ENCODE results near the gene SLAMF8.

SLAMF8 gene

DNA sequence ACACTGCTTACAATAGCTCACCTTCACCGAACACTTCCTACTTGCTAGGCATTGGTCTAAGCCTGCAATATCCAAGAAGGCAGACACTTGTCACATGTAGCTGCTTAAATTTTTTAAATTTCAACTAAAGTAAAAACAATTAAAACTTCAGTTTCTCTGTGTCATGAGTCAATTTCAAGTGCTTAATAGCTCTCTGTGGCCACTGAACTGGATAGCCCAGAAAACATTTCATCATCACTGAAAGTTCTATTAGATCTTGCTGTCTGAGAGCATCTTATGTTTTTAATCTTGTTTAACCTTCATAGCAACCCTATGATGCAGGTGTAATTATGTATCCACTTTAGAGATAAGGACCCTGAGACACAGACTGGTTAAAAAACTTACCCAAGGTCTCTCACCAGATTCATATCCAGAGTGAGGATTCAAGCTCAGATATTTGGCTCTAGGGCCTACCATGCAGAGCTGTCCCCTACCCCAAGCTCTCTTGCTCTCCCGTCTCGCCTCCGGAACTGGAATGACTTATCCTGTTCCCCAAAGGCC is 27.2 kb upstream of the SLAMF8 start:
- Mint-ChIP-seq H3K4me1 (ENCODE audit: low read depth in 2 of 2) (peaks cover 53 to 61% of the 10 kb centered on the region in 2 donors), H3K4me3 (peak overlapping the region; percentile 82 to 86), H3K27ac (peak overlapping the region; percentile 92), H3K27me3 (no peaks in the 10 kb centered on the region), H3K9me3 (no peaks in the 10 kb centered on the region), H3K36me3 (ENCODE audit: insufficient read depth) (peaks cover 7% of the 10 kb centered on the region)
- ATAC-seq (replicated peaks): peak; percentile 23
- no peak for DNase-seq

DNA sequence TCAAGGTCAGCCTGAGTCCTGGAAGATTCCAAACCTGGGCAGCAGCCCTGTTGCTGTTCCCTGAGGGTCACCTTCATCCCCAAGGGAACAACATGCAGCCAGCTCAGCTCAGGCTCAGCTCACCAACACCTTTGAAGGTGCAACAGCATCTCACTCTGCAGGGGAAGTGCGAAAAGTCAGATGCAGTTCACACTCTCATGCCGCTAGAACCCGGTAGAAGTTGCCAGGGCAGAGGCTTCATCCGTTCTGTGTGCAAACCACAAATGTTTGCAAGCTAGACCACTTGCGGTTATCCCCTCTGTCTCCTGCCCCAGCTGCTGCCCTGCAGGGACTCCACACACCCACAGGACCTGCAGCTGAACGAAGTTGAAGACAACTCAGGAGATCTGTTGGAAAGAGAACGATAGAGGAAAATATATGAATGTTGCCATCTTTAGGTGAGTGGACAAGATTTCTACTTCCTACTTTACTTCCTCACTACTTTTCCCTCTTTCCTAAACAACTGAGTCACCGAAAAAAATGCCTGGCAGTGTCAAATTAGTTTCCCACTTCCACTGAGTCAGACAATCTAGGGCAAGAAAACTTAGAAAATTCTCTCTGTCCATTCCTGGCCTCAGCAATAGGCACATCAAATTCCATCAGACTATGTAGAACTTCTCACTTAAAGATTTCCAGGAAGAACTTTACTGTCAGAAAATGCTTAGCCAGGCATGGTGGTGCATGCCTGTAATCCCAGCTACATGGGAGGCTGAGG is 26.3 kb upstream of the SLAMF8 start:
- Mint-ChIP-seq H3K27ac (peak overlapping the region; percentile 92), H3K4me3 (peak overlapping the region; percentile 82 to 86), H3K9me3 (no peaks in the 10 kb centered on the region), H3K4me1 (ENCODE audit: low read depth in 2 of 2) (peaks cover 62 to 70% of the 10 kb centered on the region in 2 donors), H3K27me3 (no peaks in the 10 kb centered on the region), H3K36me3 (ENCODE audit: insufficient read depth) (peaks cover 8% of the 10 kb centered on the region)
- peak; percentile 47 to 52 (median 51) for DNase-seq
- ATAC-seq (replicated peaks): peak; percentile 88

DNA sequence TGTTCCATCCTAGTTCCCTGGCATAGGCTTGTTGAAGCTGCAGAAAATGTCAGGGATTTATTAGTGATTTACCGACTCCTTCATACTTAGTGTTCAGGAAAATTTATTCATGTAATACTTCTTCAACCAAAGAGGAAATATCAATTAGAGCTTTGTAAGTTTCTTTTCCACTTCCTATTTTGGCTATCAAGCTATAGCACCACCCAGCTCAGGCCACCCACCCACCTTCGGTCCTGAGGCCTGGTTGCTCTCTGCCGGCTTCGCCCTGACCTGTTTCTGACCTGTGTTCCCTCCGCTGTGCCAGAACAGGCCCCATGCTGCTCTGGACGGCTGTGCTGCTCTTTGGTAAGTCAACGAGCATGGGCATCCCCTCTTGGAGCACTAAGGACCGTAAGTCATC is 24.6 kb upstream of the SLAMF8 start, which contains the start of gene FCRL6:
Gene FCRL6, plus strand, starts transcription at position 250 of the 400 bp plus-strand sequence. Its CDS starts 65 bp downstream, at position 315.
- no peak for ATAC-seq (replicated peaks)
- Mint-ChIP-seq H3K4me3 (peak within 1 kb of the TSS; percentile 82 to 86), H3K27me3 (no peaks in the 10 kb centered on the region)

DNA sequence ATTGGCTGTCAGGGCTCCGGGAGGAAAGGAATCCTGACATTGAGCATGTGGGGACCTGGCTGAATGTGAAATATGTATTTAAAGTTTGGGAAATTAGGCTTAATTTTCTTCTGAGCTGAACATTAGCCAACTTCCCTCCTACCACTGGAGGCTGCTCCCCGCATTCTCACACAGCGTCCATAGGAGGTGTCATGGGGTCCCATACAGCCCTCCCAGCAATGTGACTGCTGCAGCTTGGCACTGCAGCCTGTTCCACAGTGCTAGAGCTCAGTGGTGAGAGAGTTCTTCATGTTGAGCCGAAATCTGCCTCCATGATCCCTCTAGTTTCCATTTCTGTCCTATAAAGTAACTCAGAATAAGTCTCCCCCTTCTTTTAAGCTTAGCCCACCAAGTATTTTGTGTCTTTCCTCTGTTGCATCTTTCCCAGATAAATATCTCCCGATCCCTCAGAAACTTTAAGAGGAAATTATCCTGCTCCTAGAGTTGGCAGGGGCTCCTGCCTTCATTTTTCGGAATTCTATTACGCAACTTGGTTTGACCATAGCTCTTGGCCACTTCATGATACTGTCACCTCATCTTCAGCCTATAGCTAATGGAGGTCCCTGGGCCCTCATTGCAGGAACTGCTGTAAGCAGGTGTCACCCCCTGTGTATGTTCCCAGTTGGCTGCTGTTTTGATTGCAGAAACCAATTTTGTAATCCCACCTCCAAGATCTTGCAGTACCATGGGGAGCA is 22.6 kb upstream of the SLAMF8 start:
- Mint-ChIP-seq H3K36me3 (ENCODE audit: insufficient read depth) (peaks cover 42% of the 10 kb centered on the region), H3K4me1 (ENCODE audit: low read depth in 2 of 2) (peaks cover 80 to 88% of the 10 kb centered on the region in 2 donors), H3K27ac (peak overlapping the region; percentile 92), H3K27me3 (no peaks in the 10 kb centered on the region), H3K4me3 (peak overlapping the region; percentile 82 to 86), H3K9me3 (peaks cover 0 to 3% of the 10 kb centered on the region in 2 donors)
- DNase-seq (no peak), ATAC-seq (replicated peaks) (peak; percentile 23)

More for the DNA sequence above, 24.6 kb upstream of the SLAMF8 start, which contains the start of gene FCRL6:
- H3K27ac Mint-ChIP-seq: peak within 1 kb of the TSS; percentile 92
- peaks cover 25% of the 10 kb centered on the region for H3K36me3 Mint-ChIP-seq (ENCODE audit: insufficient read depth)
- H3K4me1 Mint-ChIP-seq (ENCODE audit: low read depth in 2 of 2): peaks cover 76 to 87% of the 10 kb centered on the region in 2 donors
- H3K9me3 Mint-ChIP-seq: peaks cover 0 to 3% of the 10 kb centered on the region in 2 donors
- DNase-seq: no peak

DNA sequence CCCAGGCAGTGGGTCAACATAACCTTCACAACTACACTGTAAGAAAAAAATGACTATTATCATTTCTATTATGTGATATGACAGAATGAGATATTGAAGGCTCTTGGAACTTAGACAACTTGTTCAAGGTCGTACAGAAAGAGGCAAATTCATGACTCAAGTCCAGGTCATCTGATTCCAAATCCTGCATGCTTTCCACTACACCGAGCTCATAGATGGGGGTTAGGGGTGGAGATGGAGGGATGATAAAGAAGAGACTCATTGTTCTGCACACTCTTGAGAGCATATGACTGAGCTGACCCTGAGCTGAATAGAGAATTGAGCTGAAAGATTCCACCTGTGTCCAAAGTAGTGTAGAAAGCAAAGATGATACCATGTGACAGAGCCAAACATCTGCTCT is 21.7 kb upstream of the SLAMF8 start:
- ATAC-seq (replicated peaks) (no peak), DNase-seq (no peak)
- Mint-ChIP-seq H3K9me3 (peaks cover 0 to 3% of the 10 kb centered on the region in 2 donors), H3K27ac (peak overlapping the region; percentile 91 to 92), H3K4me1 (ENCODE audit: low read depth in 2 of 2) (peaks cover 75 to 82% of the 10 kb centered on the region in 2 donors), H3K27me3 (no peaks in the 10 kb centered on the region), H3K4me3 (peak overlapping the region; percentile 82 to 86), H3K36me3 (ENCODE audit: insufficient read depth) (peaks cover 49% of the 10 kb centered on the region)

DNA sequence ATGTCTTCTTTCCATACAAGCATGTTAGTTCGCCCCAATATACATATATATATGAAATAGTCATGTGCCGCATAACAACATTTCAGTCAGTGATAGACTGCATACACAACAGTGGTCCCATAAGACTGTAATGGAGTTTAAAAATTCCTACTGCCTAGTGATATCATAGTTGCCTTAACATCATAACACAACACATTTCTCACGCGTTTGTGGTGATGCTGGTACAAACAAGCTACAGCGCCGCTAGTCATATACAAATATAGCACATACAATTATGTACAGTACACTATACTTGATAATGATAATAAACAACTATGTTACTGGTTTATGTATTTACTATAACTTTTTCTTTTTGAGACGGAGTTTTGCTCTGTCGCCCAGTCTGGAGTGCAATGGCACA is 10.7 kb upstream of the SLAMF8 start:
- H3K4me1 Mint-ChIP-seq (ENCODE audit: low read depth in 2 of 2): peaks cover 13 to 48% of the 10 kb centered on the region in 2 donors
- H3K9me3 Mint-ChIP-seq: no peaks in the 10 kb centered on the region
- H3K27ac Mint-ChIP-seq: peak overlapping the region in 1 of 2 donors; percentile 26
- H3K4me3 Mint-ChIP-seq: no peak overlapping the region
- H3K27me3 Mint-ChIP-seq: no peaks in the 10 kb centered on the region
- H3K36me3 Mint-ChIP-seq (ENCODE audit: insufficient read depth): peaks cover 11% of the 10 kb centered on the region
- no peak for ATAC-seq (replicated peaks)
- DNase-seq: no peak

DNA sequence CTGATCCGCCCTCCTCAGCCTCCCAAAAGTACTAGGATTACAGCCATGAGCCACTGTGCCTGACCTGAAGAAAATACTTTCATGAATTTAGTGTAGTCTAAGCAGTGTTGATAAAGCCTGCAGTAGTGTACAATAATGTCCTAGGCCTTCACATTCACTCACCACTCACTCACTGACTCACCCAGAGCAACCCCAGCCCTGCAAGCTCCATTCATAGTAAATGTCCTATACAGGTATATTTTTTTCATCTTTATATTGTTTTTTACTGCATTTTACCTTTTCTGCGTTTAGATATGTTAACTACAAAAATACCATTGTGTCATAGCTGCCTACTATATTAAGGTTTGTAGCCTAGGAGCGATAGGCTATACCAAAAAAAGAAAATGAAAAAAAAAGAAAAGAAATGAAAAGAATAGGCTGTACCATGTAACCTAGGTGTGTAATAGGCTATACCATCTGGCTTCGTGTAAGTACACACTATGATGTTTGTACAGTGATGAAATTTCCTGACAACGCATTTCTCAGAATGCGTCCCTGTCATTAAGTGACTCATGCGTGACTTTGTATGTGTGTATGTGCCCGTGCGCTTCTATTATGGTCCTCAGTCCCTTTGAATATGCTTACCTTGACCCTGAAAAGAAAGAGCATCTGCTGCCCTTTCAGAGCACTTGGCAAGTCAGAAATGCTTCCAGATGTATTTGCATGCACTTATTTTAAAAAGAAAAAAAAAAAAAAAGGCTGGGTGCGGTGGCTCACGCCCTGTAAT is 9.2 kb upstream of the SLAMF8 start:
- H3K27me3 Mint-ChIP-seq: no peaks in the 10 kb centered on the region
- H3K4me3 Mint-ChIP-seq: no peak overlapping the region
- DNase-seq (no peak), ATAC-seq (replicated peaks) (no peak)
- H3K27ac Mint-ChIP-seq: peak overlapping the region in 1 of 2 donors; percentile 53
- no peaks in the 10 kb centered on the region for H3K9me3 Mint-ChIP-seq
- H3K36me3 Mint-ChIP-seq (ENCODE audit: insufficient read depth): peaks cover 11% of the 10 kb centered on the region
- peaks cover 22 to 46% of the 10 kb centered on the region in 2 donors for H3K4me1 Mint-ChIP-seq (ENCODE audit: low read depth in 2 of 2)

DNA sequence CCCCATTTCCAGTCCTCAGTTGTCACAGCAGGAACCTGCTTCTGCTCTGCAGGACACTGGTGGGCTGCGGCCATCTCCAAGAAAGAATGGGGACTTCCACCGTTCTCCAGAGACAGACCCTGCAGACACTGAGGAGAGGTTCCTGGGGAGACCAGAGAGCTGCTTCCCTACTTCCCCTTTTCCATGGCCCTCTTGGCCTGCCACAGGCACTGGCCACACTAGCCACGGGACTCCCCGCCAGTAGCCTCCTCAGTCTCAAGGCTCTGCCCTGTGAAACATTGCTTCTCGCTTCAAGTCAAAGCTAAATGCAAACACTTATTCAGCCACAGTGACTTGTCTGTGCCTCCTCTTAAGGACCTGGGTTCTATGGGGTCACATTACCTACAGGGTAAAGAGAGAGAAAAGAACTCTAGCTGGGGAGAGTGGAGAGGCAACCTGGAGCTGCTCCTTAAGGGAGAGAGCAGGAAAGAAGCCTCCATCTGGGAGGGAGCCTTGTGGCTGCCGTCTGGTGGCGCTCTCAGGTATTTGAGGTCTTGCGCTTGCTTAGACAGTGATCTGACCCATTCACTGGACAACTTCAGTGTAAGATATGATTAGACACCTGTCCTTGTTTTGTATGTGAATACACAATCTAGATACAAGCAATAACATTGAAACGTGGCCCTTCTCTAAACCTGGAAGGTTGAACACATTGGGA is 5.4 kb upstream of the SLAMF8 start:
- Mint-ChIP-seq H3K27me3 (no peaks in the 10 kb centered on the region), H3K4me3 (no peak overlapping the region)
- ATAC-seq (replicated peaks): no peak

DNA sequence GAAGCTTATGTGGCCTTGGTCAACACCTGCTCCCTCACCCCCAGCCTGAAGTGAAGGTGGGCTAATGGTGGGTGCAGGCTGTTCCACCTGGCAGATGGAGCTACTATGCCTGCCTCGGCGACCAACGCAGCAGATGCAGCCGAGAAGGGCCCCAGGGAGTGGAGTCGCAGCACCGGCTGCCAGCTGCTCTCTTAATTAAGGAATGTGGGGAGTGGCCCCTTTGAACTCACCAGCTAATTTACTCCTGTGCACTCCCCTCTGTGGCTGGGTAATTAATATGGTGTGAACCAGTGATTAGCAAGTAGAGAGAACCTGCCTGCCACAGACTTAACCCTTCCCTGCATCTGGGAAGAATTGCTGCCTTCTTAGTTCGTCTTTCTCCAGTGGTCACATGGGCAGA is 3.3 kb upstream of the SLAMF8 start:
- H3K27ac Mint-ChIP-seq: peak overlapping the region; percentile 57 to 79
- H3K4me1 Mint-ChIP-seq (ENCODE audit: low read depth in 2 of 2): peaks cover 70 to 89% of the 10 kb centered on the region in 2 donors
- H3K36me3 Mint-ChIP-seq (ENCODE audit: insufficient read depth): peaks cover 29% of the 10 kb centered on the region
- H3K4me3 Mint-ChIP-seq: peak overlapping the region; percentile 6 to 30
- H3K27me3 Mint-ChIP-seq: no peaks in the 10 kb centered on the region
- no peak for ATAC-seq (replicated peaks)
- no peak for DNase-seq
- no peaks in the 10 kb centered on the region for H3K9me3 Mint-ChIP-seq

More for the DNA sequence above, 5.4 kb upstream of the SLAMF8 start:
- Mint-ChIP-seq H3K4me1 (ENCODE audit: low read depth in 2 of 2) (peaks cover 50 to 71% of the 10 kb centered on the region in 2 donors), H3K27ac (peak overlapping the region in 1 of 2 donors; percentile 77), H3K36me3 (ENCODE audit: insufficient read depth) (peaks cover 16% of the 10 kb centered on the region), H3K9me3 (no peaks in the 10 kb centered on the region)
- no peak for DNase-seq

DNA sequence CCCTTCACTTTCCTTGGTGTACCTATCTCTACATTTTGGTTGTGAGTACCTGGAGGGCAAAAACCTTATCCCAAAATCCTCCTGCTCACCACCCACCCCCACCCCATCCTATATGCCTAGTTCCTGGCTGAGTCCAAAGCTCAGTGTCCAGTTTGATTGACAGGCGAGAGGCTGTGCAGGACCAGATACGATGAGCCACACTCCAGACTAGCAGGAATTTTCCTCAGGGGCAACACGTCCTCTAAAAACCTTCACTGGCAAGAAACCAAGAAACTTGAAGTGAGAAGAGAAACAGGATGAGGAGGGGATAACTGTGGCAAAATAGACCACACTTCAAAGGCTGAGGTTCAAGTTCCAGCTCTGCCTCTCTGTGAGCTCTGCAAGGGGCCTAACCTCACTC is 1.1 kb upstream of the SLAMF8 start:
- DNase-seq (no peak), ATAC-seq (replicated peaks) (no peak)
- Mint-ChIP-seq H3K4me1 (ENCODE audit: low read depth in 2 of 2) (peaks cover 89 to 95% of the 10 kb centered on the region in 2 donors), H3K4me3 (peak overlapping the region; percentile 75 to 83), H3K27me3 (no peaks in the 10 kb centered on the region), H3K27ac (peak overlapping the region; percentile 52 to 96), H3K36me3 (ENCODE audit: insufficient read depth) (peaks cover 29% of the 10 kb centered on the region), H3K9me3 (peaks cover 0 to 5% of the 10 kb centered on the region in 2 donors)

DNA sequence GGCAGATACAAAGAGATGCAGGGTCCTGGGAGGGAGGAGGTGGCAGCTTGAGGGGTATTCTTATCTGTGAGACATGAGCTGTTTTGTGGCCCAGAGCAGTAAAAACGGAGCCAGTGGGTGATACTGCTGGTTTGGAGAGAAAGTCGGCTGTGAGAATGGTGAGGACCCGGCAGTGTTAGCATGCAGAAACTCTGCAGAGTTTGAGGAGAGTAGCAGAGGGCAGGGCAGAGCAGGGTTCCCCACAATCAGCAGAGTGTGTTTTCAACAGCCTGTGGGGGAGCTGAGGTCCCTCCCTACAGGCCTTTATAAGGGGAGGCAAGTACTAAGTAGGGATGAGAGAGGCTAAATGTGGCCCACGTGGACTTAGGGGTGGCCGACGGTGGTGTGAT is 423 bp downstream of the SLAMF8 start:
- DNase-seq: peak; percentile 14 to 23 (median 15)
- peaks cover 83 to 89% of the 10 kb centered on the region in 2 donors for H3K4me1 Mint-ChIP-seq (ENCODE audit: low read depth in 2 of 2)
- ATAC-seq (replicated peaks): peak; percentile 58
- no peaks in the 10 kb centered on the region for H3K27me3 Mint-ChIP-seq
- H3K9me3 Mint-ChIP-seq: peaks cover 0 to 5% of the 10 kb centered on the region in 2 donors
- peaks cover 32% of the 10 kb centered on the region for H3K36me3 Mint-ChIP-seq (ENCODE audit: insufficient read depth)
- H3K4me3 Mint-ChIP-seq: peak overlapping the region; percentile 75 to 83
- peak overlapping the region; percentile 52 to 96 for H3K27ac Mint-ChIP-seq

DNA sequence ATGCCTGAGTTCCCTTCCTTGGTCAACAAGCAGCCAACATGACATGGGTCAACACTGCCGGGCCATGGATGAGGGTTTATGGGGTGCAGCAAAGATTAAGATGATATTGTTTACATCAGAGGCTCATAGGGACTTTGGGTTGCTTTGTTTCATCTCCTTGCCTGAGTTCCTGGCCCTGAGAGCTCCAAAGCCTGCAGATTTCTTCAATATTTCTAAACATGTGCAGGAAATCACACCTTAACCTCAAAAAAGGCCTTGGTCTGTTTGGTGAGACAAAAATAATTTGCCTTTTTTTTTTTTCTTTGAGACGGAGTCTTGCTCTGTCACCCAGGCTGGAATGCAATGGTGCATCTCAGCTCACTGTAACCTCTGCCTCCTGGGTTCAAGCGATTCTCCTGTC is 876 bp downstream of the SLAMF8 start:
- Mint-ChIP-seq H3K9me3 (peaks cover 0 to 5% of the 10 kb centered on the region in 2 donors), H3K27ac (peak overlapping the region; percentile 52 to 96), H3K4me1 (ENCODE audit: low read depth in 2 of 2) (peaks cover 79 to 84% of the 10 kb centered on the region in 2 donors), H3K4me3 (peak overlapping the region; percentile 75 to 83), H3K27me3 (no peaks in the 10 kb centered on the region), H3K36me3 (ENCODE audit: insufficient read depth) (peaks cover 32% of the 10 kb centered on the region)
- ATAC-seq (replicated peaks): peak; percentile 48
- peak; percentile 34 to 41 (median 35) for DNase-seq

All from effector memory CD8-positive, alpha-beta T cell (primary cell).